ENCODE results near the gene PRR15L.
A peak's percentile ranks its signal among the peaks of the same experiment; 100 is the strongest.
"Not testable (repeated sequence)": the region's sequence is repeated elsewhere in the genome, so short reads cannot be mapped to it uniquely, and the experiment has no call there.

PRR15L gene, protein sequence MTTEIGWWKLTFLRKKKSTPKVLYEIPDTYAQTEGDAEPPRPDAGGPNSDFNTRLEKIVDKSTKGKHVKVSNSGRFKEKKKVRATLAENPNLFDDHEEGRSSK

DNA sequence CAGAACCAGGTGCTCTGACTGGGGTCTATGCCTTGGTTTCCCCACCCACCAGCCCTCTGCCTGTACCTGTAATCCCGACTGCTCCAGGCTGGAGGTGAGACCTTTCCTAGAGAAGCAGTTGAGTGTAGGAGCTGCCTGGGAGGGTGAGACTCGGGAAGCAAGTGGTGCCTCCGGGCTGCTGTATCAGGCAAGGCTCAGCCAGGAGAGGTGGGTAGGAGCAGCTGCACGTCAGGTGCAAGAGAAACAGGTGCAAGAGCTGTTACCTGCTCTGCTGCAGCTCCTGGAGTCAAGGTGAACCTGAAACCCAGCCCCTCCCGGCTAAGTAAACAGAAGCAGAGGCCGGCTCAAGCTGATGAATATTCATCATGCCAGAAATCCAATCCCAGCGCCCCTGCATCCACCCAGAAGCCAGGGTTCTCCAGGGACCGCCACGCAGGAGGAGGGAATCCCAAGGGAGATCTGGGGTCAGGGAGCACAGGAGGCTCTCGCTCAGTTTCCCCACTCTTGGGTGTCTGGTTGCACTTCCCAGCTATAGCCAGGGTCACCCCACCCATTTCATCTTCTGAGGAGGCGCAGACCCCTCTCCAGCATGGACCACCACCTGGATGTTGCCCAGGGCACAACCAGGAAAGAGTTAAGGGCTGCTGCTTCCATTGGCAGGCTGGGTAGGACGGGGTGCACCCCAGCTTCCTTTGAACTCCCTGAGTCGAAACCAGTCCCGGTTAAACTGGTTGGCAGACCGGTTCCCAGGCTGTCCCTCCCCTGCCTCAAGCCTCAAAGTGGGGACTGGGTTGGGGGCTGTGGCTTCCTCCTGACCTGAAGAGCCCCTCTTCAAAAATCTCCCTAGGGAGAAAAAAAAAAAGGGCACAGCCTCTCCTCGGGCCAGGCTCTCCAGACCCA, at the start of gene PRR15L:
Gene PRR15L (minus strand): TSS at position 293 of the 900 bp plus-strand sequence. CDS start 4,649 bp downstream, outside the sequence.
- peak; percentile 94 to 99 for DNase-seq

DNA sequence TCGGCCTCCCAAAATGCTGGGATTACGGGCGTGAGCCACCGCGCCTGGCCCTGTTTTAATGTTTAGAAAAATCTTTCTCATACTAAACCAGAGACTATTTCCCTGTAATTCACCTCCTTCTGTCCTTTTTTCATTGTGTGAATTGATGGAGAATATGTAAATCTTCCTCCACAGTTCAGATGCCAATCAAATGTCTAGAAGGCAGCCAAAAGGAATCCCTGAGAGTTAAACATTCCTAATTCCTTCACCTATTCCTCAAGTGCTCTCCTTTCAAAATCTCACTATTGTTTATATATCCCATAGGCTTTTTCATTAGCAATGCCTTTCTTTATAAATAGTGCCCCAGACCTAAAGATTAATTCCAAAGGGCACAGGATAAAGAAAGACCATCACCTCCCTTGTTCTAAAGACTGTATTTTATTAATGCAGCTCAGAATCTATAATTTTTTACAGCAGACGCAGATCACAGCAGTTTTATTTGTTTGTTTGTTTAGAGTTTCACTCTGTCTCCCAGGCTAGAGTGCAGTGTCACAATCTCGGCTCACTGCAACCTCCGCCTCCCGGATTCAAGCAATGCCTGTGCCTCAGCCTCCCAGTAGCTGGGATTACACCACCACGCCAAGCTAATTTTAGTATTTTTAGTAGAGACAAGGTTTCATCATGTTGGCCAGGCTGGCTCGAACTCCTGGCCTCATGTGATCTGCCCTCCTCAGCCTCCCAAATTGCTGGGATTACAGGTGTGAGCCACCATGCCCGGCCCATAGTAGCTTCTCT, 49.4 kb upstream of the PRR15L start:
- no peak for DNase-seq

DNA sequence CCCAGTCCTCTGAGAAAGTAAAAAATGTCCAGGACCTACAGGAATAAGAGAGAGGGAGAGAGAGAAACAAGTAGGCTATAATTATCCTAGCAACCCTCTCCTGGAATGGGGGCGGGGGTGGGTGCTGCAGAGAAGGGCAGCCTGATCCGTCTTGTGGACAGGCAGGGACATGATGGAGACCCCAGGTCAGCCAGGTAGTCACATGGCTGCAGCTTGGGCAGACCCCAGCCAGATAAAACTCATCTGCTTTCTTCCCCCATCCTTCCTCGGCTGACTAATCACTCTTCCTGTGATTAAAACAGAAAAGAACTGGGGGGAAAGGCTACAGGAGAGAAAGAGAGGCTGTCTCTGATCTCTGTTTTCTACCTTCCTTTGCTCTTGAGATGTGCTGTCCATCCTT, 47.3 kb upstream of the PRR15L start:
- DNase-seq = no peak

DNA sequence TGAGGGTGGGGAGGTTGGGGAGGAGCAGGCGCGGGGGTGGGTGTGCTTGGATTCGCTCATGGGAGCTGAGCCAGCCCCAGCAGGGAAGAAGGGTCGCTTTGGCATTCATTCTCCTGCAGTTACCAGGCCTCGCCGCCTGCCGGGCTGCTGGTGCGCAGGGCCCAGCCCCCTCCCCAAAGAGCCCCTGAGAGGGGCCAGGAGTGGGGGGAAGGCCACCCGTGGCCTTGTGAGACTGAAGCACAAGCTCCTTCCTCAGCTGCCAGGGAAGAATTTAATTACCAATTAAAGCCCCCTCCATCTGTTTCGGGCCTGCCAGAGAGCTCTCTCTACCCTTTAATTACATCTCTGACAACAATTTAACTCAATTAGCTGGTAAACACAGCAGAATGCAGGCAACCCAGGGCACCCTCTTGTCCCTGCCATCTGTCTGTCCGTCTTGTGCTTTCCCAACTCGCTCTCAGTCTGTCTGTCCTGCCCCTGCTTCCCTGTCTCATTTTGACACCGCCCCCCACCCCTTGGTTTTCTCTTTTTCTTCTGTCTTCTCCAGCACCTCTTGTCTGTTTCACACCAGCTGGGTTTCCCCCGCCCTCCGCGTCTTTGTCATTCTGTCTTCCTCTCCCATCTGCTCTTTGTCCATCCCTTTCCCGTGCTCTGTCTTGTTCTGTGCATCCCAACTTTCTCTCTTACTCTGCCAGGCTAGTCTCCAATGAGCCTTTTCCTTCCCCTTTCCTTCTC, 45.9 kb upstream of the PRR15L start:
- DNase-seq = peak; percentile 95 to 99

DNA sequence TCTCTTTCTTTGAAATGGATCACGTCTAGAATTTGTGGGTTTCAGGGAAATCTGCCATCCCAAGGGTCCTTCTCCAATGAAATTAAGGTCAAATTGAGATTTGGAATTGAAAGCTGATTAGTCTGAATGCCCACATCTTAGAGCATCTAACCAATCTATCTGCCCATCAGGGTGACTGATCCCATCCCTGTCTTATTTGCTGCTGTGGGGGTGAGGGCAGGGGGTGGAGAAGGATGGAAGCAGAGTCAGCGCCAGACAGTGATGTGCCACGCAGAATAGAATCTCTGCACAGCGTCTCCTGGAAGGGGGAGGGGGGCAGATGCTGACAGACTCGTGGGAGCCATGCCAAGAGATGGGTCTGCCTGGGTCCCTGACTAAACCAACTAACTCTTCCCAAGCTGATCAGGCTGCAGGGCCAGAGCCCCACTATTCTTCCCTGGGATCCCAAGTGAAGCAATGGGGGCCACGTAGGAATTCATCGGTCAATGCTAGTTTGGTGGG, 45.3 kb upstream of the PRR15L start:
- DNase-seq = peak; percentile 85 to 88

DNA sequence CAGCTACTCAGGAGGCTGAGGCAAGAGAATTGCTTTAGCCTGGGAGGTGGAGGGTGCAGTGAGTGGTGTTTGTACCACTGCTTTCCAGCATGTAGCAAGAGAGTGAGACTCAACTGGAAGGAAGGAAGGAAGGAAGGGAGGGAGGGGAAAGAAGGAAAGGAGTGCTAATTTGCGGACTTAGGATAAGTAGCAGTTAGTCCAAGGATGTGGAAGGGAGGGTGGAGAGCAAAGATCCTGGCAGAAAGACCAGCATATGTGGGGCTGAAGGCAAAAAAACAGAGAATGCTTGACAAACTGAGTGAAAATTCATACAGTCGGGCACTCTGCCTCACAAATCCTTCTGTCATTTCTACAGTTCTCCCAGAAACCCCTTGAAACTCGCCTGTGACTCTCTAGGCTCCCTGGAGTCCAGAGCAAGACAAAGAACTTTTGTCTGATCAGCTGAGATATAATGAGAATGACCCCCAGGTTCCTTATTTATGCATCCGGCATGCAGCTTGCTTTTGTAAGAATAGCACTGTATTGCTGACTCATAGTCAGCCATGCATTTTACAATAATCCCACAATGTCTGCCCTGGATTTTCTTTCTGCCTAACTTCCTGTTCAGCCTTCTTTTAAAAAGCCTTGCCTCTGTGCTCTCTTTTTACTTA, 44.7 kb upstream of the PRR15L start:
- DNase-seq = peak; percentile 51 to 70

DNA sequence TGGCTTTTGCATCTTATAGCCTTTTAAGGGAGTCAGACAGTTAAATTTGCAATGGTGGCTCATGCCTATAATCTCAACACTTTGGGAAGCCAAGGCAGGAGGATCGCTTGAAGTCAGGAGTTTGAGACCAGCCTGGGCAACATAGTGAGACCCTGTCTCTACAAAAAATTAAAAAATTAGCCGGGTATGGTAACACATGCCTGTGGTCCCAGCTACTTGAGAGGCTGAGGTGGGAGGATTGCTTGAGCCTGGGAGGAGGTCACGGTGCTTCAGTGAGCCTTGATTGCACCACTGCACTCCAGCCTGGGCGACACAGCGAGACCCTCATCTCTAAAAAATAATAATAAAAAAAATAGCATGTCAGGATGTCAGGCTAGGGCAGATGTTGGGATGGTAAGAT, 44.0 kb upstream of the PRR15L start:
- DNase-seq = not testable (repeated sequence)

DNA sequence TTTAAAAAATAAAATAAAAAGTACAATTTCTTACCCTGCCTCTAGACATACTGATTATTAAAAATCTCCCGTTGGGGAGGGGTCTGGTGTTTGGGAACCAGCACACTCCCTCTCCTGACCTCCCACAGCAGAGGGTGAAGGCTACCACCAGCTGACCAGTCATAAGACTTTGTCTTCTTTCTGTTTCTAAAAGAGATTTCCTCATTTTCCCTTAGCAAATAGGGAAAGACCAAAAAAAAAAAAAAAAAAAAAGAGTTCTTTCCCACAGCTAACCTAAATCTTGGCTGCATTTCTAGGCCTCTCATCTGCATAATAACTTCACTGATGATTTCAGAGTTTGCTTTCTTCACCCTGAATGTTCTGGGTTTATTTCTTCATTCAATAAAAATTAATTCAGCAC, 43.5 kb upstream of the PRR15L start:
- no peak for DNase-seq

DNA sequence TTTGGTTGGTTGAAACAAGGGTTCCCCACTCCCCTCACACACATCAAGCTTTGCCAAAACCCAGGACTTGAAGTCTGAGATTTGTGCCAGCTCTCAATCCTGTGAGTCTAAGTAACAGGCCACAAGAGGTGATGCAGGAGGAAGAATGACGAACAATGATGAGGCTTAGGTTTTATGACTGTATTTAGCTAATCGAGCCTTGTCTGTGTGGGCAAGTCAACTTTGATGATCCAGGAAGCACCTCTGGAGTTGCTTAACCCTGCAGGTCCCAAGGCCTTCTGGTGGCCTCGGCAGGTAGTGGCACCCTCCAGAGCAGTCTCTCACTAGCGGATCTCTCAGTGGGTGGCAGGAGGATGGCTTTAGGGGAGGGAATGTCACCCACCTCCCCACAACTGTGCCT, 41.9 kb upstream of the PRR15L start:
- DNase-seq = no peak

DNA sequence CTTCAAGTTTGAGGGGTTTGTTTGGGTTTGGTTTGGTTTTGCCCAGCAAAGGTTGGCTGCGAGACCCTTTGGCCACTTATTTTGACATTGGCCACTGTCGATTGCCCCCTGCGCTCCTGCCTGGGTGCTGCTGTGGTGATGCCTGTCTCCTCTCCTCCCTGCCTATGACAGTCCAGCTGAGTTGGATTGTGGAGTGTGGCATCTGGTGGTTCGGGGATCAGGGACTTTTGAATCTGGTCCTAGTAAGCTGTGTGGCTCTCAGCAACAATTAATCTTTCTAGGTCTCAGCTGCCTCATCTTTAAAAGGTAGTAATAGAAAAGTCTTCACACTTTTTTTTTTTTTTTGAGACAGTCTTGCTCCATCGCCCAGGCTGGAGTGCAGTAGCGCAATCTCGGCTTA, 40.4 kb upstream of the PRR15L start:
- no peak for DNase-seq

DNA sequence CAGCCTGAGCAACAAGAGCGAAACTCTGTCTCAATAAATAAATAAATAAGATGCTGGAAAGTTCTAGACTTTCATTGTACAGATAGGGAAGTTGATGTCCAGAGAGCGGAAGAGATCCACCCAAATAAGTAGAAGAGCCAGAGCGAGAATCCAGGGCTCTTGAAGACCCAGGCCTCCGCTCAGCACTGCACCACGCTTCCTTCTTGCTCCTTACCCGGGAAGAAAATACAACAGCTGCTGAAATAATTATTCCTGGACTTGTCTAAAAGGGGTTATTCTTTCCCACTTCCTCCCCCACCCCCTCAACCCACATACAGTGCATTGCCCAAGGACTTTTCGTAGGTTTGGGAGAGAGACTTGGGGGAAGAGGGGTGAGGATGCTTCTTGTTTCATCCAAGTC, 39.9 kb upstream of the PRR15L start:
- no peak for DNase-seq

DNA sequence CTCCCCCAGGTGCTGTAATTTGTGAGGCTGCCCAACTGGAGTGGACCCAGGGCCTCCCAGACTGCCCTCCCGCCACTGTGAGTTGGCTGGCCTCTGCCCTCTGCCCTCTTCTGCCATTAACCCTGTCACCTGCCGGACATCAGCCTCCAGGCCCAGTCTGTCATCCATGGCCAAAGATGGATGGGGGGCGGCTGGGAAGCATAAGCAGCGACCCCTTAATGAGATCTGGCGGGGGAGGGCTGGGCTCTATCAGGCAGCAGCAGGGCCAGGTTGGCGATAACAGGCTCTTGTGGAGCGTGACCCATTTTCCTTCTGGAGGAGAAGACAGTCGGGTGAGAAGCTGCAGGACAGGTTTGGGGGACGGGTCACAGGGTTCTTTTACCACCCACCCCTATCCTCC, 38.5 kb upstream of the PRR15L start:
- no peak for DNase-seq

DNA sequence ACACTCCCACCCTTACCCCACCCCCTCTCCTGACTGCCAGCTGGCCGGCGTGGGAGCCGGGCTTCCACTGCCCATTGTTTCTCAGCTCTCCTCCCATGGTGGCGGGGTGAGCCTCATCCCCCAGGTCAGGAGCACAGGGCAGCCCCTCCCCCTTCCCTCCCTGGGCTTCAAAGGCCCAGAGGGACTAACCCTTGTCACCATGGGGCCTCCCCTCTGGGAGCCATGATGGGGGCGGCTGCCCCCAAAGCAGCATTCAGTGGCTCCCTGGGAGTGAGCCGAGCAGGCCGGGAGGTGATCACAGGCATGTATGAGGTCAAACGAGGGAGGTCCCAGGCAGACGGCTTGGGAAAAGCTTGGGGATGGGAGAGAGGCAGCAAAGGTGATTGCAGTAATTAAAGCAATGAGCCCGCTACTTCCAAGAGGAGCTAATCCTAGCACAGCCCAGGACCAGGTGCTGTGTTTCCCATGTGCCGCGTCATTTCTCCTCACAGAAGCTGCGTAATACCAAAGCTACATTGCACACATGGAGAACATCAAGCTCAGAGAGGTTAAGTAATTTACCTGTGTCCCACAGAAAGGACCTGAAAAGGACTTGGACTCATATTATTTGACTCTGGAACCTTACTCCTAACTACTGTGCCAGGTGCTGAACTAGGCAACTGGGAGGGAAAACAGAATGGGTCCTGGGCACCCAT, 37.7 kb upstream of the PRR15L start:
- no peak for DNase-seq

DNA sequence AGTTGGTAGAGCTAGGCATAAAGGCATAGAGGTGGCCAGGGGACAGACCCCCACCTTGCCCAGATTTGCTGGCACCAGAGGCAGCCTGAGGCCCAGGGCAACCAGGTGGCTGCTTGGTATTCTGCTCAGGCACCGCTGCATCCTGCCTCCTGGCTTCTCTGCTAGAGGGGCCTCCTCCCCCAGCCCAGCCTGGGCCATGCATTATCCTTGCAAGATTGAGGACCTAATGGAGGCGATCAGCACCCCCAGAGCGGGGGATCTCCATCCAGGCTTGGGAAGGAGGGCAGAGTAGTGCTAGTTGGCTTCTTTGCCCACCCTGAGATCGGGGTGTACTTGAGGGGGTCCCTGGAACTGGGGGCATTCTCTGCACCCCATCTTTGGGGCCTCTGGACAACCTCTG, 37.0 kb upstream of the PRR15L start:
- DNase-seq = no peak

DNA sequence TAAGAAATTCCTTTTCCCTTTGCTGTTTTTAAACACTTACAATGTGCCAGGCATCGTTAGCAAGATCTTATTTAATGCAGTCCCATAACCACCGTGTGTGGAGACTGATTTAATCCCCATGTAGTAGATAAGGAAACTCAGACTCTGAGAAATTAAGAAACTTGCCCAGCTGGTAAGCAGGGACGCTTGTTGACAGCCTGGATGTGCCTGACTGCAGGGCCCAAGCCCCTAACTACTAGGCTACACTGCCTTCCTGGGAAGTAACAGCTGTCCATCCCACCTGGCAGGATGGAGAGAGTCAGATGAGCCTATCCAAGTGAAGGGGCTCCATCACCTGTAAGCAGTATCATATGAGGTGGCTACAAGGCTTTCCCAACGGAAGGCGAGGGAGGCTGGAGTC, 36.3 kb upstream of the PRR15L start:
- DNase-seq = no peak

DNA sequence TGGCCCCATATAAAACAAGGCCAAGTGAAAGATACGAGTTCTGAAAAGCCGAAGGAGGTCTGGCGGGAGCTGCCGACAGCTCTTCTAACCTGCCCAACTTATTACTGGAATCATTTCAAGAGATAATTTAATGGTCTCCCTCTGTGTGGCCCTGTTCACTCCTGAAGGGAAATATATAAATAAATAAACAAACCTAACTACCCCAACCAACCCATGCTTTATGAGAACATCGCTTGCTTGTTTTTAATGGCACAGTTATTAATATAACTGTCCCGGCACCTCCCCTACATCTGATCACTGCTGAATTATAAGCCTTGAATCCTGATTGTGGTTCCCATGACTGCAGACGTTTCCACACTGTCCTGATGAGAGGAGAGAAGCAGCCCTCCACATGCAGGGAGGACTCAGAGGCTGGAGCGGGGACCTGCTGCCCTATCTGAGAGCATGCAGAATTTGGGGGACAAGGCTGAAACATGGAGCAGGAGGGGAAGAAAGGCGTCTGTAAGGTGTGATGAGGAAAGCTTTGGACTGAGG, 35.4 kb upstream of the PRR15L start:
- DNase-seq = no peak

DNA sequence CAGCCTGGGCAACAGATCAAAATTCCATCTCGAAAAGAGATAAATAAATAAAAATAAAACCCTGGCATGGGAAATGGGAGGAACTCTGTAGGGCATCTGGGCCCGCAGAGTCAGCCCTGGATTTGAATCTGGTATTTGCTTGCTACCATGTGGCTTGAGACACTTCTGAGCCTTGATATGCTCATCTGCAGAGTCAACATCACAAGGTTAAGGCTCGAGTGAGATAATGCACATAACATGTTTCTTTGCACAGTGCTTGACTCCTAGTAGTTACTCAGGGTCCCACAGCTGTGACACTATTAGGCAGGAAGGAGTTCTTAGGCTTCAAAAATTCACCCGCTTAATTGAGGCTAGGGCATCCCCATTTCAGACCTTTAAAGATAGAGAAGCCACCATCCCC, 34.5 kb upstream of the PRR15L start:
- DNase-seq = no peak

DNA sequence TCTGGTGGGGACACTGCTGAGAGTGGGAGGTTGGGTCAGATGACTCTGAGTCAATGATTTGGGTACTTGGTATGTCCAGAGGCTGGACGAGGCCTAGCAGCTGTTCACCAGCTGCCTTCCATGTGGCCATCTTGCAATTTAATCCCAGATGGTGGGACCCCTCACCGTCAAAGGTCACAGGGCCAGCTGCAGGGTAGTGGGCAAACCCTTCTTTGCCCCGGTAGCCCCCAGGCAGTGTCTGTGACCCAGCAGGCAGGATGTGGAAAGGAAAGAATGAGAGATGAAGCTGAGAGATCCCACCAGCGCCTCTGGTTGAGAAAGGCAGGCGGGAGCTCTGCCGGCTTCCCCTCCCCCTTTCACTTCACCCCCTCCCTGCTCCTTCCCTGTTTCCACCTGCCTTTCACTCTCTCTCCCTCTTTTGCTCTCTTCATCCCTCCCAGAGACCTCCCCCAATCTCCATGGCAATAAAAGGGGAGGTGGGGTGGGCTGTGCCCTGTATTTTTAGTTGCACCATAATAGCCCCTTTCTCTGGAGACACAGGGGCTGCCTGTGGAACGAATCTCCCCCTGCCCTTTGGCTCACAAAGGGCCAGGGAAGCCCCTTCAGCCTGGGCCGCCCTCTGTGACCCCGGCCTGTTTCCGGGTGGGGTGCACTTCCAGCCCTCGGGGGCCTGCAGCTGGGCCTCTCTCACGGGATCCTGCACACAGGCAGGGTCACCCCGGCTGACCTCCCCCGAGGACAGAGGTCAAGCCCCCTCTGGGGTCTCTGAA, 33.5 kb upstream of the PRR15L start:
- no peak for DNase-seq

DNA sequence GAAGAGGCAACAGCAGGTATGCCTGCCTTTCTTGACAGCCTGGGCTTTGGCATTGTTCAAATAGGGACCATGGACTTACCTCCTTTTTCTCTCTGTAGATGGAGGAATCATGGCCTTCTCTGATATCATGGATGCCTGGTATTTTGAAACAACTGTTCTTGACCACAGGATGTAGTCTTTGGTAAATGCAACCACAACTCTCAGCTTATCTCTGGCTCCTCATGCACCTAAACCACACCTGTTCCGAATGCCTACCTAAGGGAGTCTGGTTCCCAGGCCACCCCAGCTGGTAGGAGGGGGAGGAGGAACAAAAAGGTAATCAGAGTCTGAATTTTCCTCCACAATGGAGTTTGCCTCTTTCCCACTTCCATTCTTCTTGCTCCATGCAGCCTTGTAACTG, 32.0 kb upstream of the PRR15L start:
- no peak for DNase-seq

DNA sequence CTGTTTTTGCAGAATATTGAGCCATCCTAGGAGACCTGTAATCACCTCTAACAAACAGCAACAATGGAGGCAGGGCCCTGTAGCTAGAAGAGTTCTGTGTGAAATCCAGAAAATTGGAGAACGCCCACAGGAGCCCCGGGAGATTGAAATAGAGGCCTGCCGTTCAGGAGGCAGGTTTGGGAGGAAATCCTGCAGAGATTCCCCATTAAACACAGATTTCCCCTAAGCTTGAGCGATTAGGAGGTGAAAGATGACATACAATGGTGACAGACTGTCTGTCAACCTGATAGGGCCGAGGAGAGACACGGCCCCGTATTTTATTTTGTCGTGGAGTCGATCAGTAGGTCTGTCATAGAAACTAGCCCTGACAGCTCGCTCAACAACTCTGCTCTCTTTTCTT, 31.5 kb upstream of the PRR15L start:
- no peak for DNase-seq

DNA sequence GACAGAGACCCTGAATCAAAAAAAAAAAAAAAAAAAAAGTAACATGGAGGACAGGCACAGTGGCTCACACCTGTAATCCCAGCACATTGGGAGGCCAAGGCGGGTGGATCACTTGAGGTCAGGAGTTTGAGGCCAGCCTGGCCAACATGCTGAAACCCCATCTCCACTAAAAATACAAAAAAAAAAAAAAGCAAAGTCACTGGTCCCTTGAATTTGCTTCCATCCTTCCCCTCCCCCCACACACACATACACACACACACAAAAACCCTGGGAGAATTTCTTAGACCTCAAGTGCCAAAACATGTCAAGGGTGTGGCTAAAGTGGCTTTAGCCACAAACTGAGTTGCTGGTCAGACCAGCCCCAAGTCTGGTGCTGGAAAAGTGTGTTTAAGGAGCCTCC, 30.8 kb upstream of the PRR15L start:
- not testable (repeated sequence) for DNase-seq

All from NCI-H2081 (cell line).